ENCODE results near the gene SAP25. TPM values are rescaled to one million over a fixed set of nuclear protein-coding genes. Genes with fewer than 3 reads are reported as not detected.

The SAP25 gene
- total RNA-seq, 1 experiment from 2014 or later, result 4.4 TPM

GRCh38 chr7:100578246-100579183, 4.8 kb upstream of the SAP25 start:
- Histone ChIP-seq H3K27me3 (ENCODE audit: insufficient read depth, low read length) (no peaks in the 10 kb centered on the region), H3K79me2 (ENCODE audit: insufficient read depth, low read length) (no peaks in the 10 kb centered on the region; the same call in 1 of the 2 replicates), H3K4me2 (ENCODE audit: low read length) (no peak overlapping the region), H3K36me3 (ENCODE audit: control insufficient read depth in 1 of 2, insufficient read depth in 2 of 2, low read length in 2 of 2) (peaks cover 9 to 10% of the 10 kb centered on the region in 2 experiments; a peak in 3 of 4 replicates), H3K9me3 (ENCODE audit: control insufficient read depth in 1 of 2, insufficient read depth in 1 of 2, low read depth in 1 of 2, low read length in 2 of 2) (no peaks in the 10 kb centered on the region), H3K9ac (ENCODE audit: low read length) (no peak overlapping the region), H2AFZ (ENCODE audit: low read depth, low read length, poor library complexity, severe bottlenecking) (no peak overlapping the region), H3K27ac (ENCODE audit: low read depth, low read length) (no peak overlapping the region), H3K9me2 (ENCODE audit: insufficient read depth) (no peaks in the 10 kb centered on the region), H3K4me1 (ENCODE audit: control insufficient read depth in 1 of 2, insufficient read depth in 2 of 2, low read length in 2 of 2) (no peaks in the 10 kb centered on the region), H3K4me3 (replicated peaks in 1 of 2; ENCODE audit: low read depth in 1 of 2, low read length in 2 of 2) (no peak overlapping the region), H4K20me1 (ENCODE audit: insufficient read depth) (no peaks in the 10 kb centered on the region)
- no peak for ATAC-seq
- BruUV-seq (replicated peaks), result no TSS peak
- DNase-seq (ENCODE audit: low read depth, low spot score), result no peak
- intact Hi-C loops (cut with micrococcal nuclease), result no loop called here
- POLR2A ChIA-PET, result no interaction called here
- TF ChIP-seq RAD21 (IDR thresholded peaks at IDR 0.05; ENCODE audit: low read depth), result no peak
- no peak for TF ChIP-seq ZBTB33 (IDR thresholded peaks at IDR 0.05; ENCODE audit: extremely low read depth, insufficient replicate concordance, low read length)
- RAD21 ChIA-PET (ENCODE audit: low non-redundant PET in 1 of 2, low total read pairs in 2 of 2, uncharacterized antibody in 2 of 2, unreplicated experiment in 2 of 2), result no interaction called here
- CTCF ChIA-PET, result no interaction called here

GRCh38 chr7:100577507-100577906, 3.8 kb upstream of the SAP25 start:
- H3K36me3 ChIP-seq (ENCODE audit: control insufficient read depth in 1 of 2, insufficient read depth in 2 of 2, low read length in 2 of 2), result peaks cover 9 to 10% of the 10 kb centered on the region in 2 experiments; a peak in 3 of 4 replicates
- BruUV-seq (replicated peaks), result no TSS peak
- no peaks in the 10 kb centered on the region for H3K27me3 ChIP-seq (ENCODE audit: insufficient read depth, low read length)
- no peak for ATAC-seq
- TF ChIP-seq RAD21 (IDR thresholded peaks at IDR 0.05; ENCODE audit: low read depth) (no peak), TCF7L2 (IDR thresholded peaks at IDR 0.05; ENCODE audit: borderline replicate concordance, extremely low read depth, insufficient read depth, insufficient read length) (no peak), ATF3 (IDR thresholded peaks at IDR 0.05) (no peak), EZH2phosphoT487 (IDR thresholded peaks at IDR 0.05; ENCODE audit: borderline replicate concordance) (no peak), CEBPB (IDR thresholded peaks at IDR 0.05; ENCODE audit: low read depth) (no peak), YY1 (IDR thresholded peaks at IDR 0.05; ENCODE audit: extremely low read depth, insufficient replicate concordance, low read depth, low read length) (no peak), ZBTB33 (IDR thresholded peaks at IDR 0.05; ENCODE audit: extremely low read depth, insufficient replicate concordance, low read length) (no peak), CBX3 (IDR thresholded peaks at IDR 0.05; ENCODE audit: low read depth) (no peak), JUND (IDR thresholded peaks at IDR 0.05) (no peak), SP1 (IDR thresholded peaks at IDR 0.05; ENCODE audit: low read depth) (no peak), POLR2AphosphoS5 (IDR thresholded peaks at IDR 0.05; ENCODE audit: low read depth, low read length) (no peak), SRF (IDR thresholded peaks at IDR 0.05; ENCODE audit: low read depth) (no peak)
- H3K4me2 ChIP-seq (ENCODE audit: low read length), result no peak overlapping the region
- intact Hi-C loops (cut with micrococcal nuclease), result no loop called here
- H3K27ac ChIP-seq (ENCODE audit: low read depth, low read length), result no peak overlapping the region
- peaks cover 2 to 5% of the 10 kb centered on the region in 2 experiments; a peak in 1 of 4 replicates for H3K4me1 ChIP-seq (ENCODE audit: control insufficient read depth in 1 of 2, insufficient read depth in 2 of 2, low read length in 2 of 2)
- no peak overlapping the region for H3K9ac ChIP-seq (ENCODE audit: low read length)
- RAD21 ChIA-PET (ENCODE audit: low non-redundant PET in 1 of 2, low total read pairs in 2 of 2, uncharacterized antibody in 2 of 2, unreplicated experiment in 2 of 2), result no interaction called here
- no peaks in the 10 kb centered on the region for H4K20me1 ChIP-seq (ENCODE audit: insufficient read depth)
- POLR2A ChIA-PET, result interaction anchor here (2.5 kb wide), 1 partner anchor 8 kb away, joined by 9 read pairs; the partner anchor contains the start of genes FBXO24 and LRCH4
- no peaks in the 10 kb centered on the region for H3K79me2 ChIP-seq (ENCODE audit: insufficient read depth, low read length)
- H3K9me2 ChIP-seq (ENCODE audit: insufficient read depth), result no peaks in the 10 kb centered on the region
- no peak overlapping the region for H3K4me3 ChIP-seq (replicated peaks in 1 of 2; ENCODE audit: low read depth in 1 of 2, low read length in 2 of 2)
- H3K9me3 ChIP-seq (ENCODE audit: control insufficient read depth in 1 of 2, insufficient read depth in 1 of 2, low read depth in 1 of 2, low read length in 2 of 2), result no peaks in the 10 kb centered on the region
- H2AFZ ChIP-seq (ENCODE audit: low read depth, low read length, poor library complexity, severe bottlenecking), result no peak overlapping the region
- CTCF ChIA-PET, result no interaction called here
- DNase-seq (ENCODE audit: low read depth, low spot score), result no peak

Data from HCT116 (cell line).